SHP77 (cell line): Measurements from ENCODE around the gene SCAMP4.
A peak's percentile ranks its signal among the peaks of the same experiment; 100 is the strongest.
"Not testable (repeated sequence)": the region's sequence is repeated elsewhere in the genome, so short reads cannot be mapped to it uniquely, and the experiment has no call there.

Experiments
- DNase-seq, 2 experiments: peaks; one replicate each; lab custom pipeline; 2025; lab: John Stamatoyannopoulos, UW

SCAMP4 gene

DNA sequence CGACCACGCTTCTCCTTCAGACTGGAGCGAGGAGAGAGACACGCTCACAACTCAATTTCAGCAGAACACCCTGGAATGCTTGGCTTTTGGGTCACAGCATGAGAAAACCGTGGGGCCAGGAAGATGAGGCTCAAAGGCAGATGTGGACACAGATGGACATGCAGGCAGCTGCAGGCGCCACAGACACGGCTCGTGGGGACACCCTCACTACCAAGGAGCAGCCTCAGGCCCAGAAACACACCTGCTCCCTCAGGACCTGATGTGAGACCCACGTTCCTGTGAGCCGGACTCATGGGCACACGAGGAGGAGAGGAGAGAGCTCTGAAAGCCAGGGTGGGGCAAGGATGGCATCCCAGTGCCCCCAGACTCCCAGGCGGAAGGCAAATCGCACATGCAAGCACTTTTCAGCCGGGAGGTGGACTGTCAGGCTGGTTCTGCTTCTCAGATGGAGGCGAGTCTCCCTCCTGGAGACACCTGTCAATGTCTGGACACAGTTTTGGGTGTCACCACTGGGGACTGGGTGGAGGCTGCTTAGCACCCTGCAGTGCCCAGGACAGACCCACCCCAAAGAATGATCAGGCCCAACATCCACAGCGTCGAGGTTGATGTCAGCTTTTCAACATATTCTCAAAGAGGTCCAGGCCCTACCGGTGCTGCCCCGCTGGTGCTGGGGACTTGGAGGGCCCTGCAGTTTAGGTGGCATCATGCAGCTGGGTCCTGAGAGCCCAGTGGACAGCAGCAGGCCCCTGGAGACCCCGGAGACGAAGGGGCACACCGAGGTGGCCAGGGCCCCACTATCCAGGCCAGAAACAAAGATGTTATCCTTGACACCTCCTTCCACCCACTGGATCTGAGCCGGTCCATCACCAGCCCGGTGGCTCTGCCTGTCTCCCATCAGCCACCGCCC lies 22.2 kb upstream of the SCAMP4 start:
- DNase-seq, result no peak

DNA sequence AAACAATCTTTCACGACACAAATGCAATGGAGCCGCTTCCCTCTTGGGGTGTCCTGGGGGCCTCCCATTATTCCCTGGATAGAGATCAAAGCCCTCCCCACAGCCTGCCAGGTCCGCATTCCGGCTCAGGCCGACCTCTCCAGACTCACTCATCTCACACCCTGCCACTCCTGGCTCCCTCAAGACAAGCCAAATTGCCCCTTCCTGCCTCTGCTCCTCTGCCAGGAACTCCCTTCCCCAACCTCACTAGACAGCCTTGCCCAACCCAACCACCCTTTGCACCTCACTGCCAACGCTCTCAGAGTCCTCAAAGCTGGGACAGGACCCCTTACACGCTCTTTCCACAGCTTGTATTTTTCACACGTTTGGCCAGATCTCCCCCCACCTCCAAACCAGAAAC lies 21.4 kb upstream of the SCAMP4 start:
- no peak for DNase-seq

DNA sequence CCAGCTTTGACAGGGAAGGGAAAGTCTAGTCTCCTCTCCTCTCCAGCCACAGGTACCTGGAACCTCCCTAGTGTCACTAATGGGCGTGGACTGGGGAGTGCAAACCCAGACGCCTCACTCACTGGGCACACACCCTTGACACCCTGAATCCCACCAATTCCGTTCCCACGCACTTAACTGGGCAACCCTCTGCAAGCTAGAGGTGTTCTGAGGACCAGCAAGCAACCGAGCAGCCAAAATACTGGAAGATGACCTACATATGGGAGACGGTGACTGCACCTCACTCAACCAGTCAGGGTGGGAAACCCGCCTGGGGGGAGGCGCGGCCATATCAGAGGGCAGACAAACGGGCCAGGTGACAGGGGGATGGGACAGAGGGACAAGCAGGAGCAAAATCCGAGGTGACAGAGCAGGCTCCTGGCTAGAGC lies 20.9 kb upstream of the SCAMP4 start:
- DNase-seq, result no peak

DNA sequence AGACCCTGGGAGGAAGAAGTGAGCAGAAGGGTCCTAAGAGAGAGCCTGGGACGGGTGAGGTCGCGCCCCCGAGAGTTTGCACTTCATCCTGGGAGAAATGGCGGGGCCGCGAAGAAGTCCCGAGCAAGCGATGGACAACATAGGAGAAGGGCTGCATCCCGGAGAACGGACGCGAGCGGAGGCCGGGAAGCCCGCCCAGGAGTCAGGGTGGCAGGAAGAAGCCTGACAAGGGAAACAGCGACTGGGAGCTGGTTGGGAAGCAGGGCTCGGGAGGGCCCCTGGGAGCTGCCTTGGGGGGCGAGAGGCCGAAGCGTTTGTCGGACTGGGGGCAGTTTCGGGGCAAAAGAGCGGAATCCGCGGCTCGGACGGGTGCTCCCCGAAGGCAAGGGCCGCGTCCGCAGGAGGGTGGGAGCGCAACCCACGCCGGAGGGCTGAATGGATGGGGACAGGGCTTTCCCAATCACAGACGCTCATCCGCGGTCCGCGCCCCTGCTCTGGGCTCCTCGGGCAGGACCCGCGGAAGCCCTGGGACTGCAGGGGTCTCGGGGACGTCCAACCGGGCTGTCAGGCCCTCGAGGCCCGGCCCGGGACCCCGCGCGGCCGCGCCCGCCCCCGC lies 20.4 kb upstream of the SCAMP4 start:
- DNase-seq, result no peak

DNA sequence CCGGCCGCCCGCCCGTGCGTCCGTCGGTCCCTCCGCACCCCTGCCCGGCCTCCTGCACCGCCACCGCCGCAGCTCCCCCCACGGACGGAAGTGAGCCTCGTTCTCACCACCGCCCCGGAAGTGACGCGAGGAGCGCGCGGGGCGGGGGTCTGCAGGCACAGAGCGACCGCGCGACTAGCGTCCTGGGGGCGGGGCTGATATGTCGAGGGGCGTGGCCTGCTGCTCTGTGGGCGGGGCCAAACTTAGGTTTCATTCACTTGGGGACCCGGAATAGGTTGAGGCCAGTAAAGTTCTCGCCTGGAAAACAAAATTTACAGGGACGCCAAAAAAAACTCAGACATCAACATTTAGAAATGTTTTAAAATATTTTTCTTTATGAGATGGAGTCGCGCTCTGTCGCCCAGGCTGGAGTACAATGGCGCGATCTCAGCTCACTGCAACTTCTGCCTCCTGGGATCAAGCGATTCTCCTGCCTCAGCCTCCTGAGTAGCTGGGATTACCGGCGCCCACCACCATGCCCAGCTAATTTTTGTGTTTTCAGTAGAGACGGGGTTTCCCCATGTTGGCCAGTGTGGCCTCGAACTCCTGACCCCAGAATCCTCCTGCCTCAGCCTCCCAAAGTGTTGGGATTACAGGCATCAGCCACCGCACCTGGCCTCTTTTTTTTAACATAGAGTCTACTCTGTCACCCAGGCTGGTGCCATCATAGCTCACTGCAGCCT lies 19.6 kb upstream of the SCAMP4 start, which contains the start of gene ABHD17A:
Gene ABHD17A, minus strand, starts transcription at position 99 of the 722 bp plus-strand sequence. CDS start 3,930 bp downstream, outside the sequence.
- DNase-seq, result peak; percentile 72 to 82

DNA sequence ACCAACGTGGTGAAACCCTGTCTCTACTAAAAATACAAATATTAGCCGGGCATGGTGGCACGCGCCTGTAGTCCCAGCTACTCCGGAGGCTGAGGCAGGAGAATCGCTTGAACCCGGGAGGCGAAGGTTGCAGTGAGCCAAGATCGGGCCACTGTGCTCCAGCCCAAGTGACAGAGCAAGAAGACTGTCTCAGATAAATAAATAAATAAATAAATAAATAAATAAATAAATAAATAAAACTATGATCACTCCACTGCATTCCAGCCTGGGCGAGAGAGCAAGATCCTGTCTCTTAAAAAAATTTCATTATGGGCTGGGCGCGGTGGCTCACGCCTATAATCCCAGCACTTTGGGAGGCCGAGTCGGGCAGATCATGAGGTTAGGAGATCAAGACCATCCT lies 18.8 kb upstream of the SCAMP4 start:
- DNase-seq, result not testable (repeated sequence)

DNA sequence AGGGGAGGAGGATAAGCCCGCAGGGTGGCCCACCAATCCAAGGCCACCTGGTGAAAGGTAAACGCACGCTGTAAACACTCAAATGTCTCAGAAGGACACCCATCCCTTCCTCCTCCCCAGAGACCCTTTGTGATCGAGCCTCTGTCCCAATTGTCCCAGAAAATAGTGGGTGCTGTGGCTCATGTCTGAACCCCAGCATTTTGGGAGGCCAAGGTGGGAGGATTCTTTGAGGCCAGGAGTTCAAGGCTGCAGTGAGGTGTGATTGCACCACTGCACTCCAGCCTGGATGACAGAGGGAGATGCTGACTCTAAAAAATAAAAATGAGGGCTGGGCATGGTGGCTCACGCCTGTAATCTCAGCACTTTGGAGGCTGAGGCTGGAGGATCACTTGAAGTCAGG lies 16.8 kb upstream of the SCAMP4 start:
- DNase-seq, result no peak

DNA sequence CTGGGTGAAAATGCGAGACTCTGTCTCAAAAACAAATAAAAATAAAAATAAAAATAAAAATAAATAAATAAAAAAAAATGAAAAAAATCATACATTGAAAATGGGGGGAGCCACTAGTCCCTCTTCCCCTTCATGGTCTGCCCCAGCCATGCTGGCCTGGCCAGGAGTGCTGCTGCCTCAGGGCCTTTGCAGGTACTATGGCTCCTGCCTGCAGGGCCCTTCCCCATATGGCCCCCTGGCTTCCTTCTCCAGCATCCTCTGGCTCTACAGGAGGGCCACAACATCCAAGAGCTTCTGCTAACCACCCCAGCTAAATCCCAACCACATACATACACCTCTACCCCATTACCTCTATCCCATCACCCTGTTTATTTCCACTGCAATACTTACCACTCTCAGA lies 15.3 kb upstream of the SCAMP4 start:
- no peak for DNase-seq

DNA sequence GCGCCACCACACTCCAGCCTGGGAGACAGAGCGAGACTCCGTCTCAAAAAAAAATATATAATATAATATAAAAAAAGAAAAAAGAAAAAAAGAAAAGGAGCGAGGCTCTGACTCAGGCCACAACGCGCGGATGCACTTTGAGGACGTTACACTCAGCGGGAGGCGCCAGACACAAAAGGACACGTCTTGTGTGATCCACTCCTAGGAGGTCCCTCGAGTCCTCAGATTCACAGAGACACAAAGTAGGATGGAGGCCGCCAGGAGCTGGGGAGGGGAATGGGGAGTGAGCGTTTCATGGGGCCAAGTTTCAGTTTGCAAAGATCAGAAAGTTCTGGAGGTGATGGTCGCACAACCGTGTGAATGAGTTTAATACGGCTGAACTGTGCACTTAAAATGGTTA lies 11.4 kb upstream of the SCAMP4 start:
- no peak for DNase-seq

DNA sequence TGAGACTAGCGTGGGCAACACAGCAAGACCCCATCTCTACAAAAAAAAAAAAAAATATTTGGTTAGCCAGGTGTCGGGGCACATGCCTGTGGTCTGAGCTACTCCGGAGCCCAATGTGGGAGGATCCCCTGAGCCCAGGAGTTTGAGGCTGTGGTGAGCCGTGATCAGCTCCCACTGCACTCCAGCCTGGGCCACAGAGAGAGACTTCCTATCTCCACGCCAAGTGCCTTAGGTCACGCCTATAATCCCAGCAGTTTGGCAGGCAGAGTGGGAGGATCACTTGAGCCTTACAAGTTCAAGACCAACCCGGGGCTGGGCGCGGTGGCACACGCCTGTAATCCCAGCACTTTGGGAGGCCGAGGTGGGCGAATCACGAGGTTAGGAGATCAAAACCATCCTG lies 8.7 kb upstream of the SCAMP4 start:
- DNase-seq, result no peak

DNA sequence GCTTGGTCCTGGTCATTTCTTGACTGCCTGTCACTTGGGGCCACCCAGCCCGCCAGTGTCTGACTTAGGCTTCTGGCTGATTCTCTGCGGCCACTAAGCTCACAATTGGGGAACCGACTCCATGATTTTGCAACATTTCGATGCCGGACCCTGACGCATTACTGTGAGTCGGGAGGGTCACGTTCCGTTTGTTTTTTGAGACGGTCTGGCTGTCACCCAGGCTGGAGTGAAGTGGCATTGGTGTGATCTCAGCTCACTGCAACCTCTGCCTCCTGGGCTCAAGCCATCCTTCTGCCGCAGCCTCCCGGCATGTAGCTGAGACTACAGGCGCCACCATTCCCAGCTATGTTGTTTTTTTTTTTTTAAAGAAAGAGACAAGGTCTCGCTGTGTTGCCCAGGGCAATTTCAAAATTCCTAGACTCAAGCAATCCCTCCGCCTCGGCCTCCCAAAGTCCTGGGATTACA lies 3.2 kb upstream of the SCAMP4 start:
- DNase-seq, result no peak

DNA sequence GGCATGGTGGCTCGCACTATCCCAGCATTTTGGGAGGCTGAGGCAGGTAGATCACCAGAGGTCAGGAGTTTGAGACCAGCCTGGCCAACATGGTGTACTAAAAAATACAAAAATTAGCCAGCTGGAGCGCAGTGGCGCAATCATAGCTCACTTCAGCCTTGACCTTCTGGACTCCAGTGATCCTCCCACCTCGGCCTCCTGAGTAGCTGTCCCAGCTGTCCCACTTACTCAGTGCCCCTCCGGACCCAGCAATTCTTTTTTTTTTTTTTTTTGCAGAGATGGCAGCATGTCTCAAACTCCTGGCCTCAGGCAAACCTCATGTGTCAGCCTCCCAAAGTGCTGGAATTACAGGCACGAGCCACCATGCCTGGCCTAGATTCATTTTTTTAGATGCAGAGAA lies 2.3 kb upstream of the SCAMP4 start:
- no peak for DNase-seq

DNA sequence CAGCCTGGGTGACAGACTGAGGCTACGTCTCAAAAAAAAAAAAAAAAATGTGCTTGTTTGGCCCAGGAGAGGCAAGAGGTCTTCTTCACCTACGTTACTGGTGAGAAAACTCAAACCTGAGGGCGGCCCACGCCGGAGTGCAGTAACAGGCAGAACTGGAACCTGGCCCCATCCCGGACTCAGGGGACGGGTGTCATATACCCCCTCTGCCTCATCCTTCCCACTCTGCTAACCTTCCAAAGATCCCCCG lies 414 bp upstream of the SCAMP4 start:
- DNase-seq, result no peak

DNA sequence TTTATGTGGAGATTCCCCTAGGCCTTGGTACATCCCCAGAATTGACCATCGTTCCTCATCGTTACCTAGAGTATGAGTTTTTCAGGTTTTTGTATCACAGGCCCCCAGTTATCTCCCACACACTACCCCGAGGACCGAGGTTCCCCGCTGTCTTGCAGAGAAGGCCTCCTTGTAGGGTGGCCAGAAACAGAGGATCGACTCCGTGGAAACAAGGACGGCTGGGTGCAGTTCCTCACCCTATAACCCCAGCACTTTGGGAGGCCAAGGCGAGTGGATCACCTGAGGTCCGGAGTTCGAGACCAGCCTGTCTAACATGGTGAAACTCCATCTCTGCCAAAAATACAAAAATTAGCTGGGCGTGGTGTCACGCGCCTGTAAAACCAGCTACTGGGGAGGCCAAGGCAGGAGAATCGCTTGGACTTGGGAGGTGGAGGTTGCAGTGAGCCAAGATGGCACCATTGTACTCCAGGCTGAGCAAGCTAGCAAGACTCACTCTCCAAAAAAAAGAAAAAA lies 720 bp downstream of the SCAMP4 start:
- DNase-seq, result no peak

DNA sequence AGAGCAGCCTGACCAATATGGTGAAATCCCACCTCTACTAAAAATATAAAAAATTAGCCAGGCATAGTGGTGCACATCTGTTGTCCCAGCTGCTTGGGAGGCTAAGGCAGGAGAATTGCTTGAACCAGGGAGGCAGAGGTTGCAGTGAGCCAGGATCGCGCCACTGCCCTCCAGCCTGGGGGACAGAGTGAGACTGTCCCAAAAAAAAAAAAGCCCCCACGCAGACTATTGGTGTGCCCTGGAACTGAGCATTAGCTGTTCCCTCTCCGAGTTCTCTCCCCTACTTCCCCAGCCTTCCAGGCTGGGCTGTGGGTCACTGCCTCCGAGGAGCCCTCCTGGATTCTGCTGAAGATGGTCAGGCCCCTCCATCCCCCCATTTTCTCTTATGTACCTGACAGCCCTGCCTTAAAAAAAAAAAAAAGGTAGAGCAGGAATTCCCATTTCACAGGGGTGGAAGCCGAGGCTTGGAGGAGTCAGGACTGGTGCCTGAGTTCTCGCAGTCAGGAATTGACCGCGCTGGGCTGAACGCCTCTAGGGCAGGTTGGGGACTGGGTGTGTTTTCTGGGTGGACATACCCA lies 1.9 kb downstream of the SCAMP4 start:
- no peak for DNase-seq

DNA sequence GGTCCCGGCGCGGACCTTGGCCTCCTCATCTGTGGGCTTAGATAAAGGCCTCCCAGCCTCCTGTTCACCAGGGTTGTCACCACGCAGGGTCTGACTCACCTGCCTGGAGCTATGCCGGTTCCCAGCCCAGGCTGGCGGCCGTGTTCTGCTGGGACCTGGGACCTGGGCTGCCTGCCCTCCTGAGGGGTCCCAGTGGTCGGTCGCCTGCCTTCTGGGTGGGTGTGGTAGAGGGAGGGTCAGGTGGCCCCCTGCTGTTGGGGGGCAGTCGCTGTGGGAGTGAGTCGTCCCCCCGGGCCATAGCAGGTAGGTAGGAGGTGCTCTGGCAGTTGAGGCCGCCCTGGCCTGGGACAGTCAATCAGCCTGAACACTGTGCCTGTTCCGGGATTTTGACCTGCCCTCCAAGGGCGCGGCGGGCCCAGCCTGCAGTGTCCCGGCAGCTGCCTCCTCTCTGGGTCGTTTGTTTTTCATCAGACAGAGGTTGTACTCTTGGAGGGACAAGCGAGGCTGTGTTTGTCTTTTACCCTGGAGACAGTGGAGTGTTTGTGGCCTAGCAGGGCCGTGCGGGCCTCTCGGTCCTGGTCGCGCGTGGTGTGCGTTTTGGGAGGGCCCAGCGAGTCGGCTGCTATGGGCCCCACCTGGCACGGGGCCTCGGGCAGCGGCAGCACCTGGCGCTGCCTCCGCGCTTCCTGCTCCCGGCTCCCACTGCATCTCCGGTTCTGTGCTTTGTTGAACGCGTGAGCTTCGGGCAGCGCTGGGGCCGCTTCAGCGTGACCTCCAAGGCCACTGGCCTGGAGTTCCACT lies 2.6 kb downstream of the SCAMP4 start:
- DNase-seq, result peak; percentile 40 to 57

DNA sequence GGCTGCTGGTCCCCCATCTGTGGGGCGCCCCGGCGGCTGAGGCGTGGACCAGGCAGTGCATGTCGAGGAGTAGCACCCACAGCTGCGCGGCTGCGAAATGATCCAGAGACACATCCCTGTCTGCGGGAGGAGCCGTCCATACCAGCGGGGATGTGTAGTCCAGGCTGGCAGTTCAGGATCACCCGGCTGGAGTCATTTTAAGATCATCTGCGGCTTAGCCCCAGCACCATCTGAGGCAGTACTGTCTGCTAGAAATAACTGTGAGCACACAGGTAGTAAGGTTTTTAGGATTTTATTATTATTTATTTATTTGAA lies 3.1 kb downstream of the SCAMP4 start:
- no peak for DNase-seq

DNA sequence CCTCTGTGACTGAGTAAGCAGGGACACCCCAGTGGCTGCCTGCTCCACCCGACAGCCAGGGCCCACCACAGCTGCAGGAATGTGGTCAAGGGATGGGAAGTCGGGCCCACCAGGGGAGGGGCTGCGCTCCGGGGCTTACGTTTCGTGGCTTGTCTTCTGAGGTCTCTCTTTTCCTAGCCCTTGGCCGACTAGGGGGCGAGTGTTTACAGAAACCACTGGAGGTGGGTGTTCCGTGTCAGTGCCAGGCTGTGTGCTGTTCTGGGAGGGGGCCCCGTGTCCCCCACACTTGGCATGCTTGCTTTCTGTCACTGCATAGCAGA lies 4.5 kb downstream of the SCAMP4 start:
- no peak for DNase-seq

DNA sequence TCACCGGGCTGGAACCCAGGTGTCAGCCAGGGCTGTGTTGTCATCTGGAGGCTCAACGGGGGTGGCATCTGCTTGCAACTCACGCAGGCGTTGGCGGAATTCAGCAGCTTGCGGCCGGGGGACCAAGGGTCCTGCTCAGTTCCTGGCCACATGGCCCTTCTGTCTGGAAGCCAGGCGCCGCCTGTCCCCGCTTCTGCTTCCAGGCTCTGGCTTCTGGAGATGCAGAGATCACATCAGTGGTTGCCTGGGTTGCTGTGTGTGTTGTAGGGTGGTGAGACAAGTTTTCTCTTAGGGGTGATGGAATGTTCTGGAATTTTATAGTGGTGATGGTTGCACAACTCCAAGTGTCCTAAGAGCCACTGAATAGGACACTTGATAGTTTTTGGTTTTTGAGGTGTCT lies 5.0 kb downstream of the SCAMP4 start:
- no peak for DNase-seq

DNA sequence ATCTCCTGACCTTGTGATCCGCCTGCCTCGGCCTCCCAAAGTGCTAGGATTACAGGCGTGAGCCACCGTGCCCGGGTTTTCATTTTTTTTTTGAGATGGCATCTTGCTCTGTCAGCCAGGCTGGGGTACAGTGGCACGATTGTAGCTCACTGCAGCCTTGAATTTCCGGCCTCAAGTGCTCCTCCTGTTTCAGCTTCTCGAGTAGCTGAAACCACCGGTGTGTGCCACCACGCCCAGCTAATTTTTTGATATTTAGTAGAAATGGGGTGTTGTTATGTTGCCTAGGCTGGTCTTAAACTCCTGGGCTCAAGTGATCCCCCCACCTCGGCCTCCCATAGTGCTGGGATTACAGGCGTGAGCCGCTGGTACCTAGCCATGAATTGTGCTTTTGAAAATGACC lies 5.9 kb downstream of the SCAMP4 start:
- no peak for DNase-seq

DNA sequence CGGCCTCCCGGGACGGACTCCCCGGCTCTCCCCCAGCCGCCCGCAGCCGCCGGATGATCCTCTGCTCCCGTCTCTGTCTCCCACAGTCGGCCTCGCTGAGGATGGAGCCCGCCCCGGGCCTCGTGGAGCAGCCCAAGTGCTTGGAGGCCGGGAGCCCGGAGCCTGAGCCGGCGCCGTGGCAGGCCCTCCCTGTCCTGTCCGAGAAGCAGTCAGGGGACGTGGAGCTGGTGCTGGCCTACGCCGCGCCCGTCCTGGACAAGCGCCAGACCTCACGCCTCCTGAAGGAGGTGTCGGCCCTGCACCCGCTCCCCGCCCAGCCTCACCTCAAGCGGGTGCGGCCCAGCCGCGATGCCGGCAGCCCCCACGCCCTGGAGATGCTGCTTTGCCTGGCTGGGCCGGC lies 6.8 kb downstream of the SCAMP4 start:
- no peak for DNase-seq
